ENCODE results near the gene PSORS1C1.
"Not testable (repeated sequence)": the region's sequence is repeated elsewhere in the genome, so short reads cannot be mapped to it uniquely, and the experiment has no call there.

The PSORS1C1 gene

GRCh38 chr6:31180500-31180899 lies 65.9 kb downstream of the PSORS1C1 start:
- DNase-seq = no peak

DNA sequence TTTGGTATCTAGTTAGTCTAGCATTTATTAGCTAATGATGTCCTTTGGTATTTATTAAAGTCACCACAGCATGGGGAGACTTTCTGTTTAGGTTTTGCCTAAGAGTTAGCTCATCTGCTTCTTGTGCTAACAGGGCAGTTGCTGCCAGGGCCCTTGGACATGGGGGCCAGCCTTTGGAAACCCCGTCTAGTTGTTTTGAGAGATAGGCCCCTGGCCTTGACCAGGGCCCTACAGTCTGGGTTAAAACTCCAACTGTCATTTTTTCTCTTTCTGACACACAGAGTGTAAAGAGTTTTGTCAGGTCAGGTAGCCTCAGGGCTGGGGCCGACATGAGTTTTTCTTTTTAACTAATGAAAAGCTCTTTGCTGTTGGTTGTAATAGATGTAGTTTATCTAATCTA lies 68.7 kb downstream of the PSORS1C1 start:
- not testable (repeated sequence) for DNase-seq

DNA sequence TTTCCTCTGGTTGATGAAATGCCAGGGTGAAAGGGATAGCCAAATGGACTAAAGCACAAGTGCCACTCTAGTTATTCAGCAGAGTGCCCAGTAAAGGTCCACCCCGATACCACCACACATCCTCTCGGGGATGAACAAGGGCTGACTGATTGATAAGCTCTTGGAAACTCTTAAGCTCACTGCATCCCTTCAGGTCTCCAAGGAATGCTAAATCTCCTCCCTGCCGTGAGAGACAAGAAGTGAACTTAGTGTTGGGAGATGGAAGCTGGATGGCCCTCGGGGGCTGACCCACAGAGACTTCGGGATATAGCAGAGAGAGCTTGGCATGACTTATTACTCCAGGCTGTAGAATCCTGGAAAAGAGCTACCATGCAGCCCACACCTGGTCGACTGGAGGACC lies 69.3 kb downstream of the PSORS1C1 start:
- DNase-seq = not testable (repeated sequence)

GRCh38 chr6:31185695-31186051 lies 71.1 kb downstream of the PSORS1C1 start:
- DNase-seq = not testable (repeated sequence)

DNA sequence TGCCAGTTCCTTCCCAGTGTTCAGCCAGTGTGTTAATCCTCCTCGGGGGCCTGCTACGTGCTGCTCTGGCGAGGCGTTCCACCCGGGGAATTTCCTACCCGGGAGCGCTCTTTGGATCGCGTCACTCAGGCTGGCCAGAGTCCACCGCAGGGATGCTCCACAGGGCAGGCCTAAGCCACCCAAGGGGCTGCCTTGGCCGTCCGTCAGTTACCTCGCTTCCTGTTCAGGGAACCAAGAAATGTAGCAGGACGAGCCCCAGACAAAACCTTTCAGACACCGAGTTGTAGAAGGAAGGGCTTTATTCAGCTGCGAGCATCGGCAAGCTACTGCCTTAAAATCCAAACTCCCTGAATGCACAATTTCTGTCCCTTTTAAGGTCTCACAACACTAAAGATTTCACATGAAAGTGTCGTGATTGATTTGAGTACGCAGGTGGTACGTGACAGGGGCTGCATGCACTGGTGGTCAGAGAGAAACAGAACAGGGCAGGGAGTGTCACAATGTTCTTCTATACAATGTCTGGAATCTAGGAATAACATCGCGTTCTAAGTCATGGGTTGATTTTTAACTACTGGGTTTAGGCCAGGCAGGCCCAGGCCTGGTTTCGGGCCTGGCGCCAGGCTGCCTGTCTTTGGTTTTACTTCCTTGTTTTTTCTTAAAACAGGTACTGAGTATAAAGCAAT lies 71.6 kb downstream of the PSORS1C1 start:
- DNase-seq = no peak

- DNase-seq = no peak
Observed at GRCh38 chr6:31187780-31188194, 73.2 kb downstream of the PSORS1C1 start.

- DNase-seq = not testable (repeated sequence)
Observed at GRCh38 chr6:31189223-31189622, 74.6 kb downstream of the PSORS1C1 start.

All from KG1 (cell line).